Neuronal stem cell (in vitro differentiated cells): ENCODE data around the gene AHNAK.
A peak's percentile ranks its signal among the peaks of the same experiment; 100 is the strongest.

Experiments
- DNase-seq: peaks from one replicate; pipeline ENCODE4 v3.0.0-alpha.2; 2013; ENCODE audit warnings: low spot score
- H2AFZ ChIP-seq: one replicate; pipeline ENCODE4 v1.6.1; 2013; ENCODE audit warnings: mild to moderate bottlenecking, low read length, inconsistent platforms
- H2AK5ac ChIP-seq: 2 replicates; pipeline ENCODE4 v1.6.1; 2013; ENCODE audit warnings: low read depth, mild to moderate bottlenecking, inconsistent platforms, low read length, moderate library complexity, mixed read lengths
- H2BK120ac ChIP-seq: 2 replicates; pipeline ENCODE4 v1.6.1; 2013; ENCODE audit warnings: low read depth, mild to moderate bottlenecking, inconsistent platforms, low read length, moderate library complexity, mixed read lengths
- H2BK12ac ChIP-seq: one replicate; pipeline ENCODE4 v1.6.1; 2013; ENCODE audit warnings: low read length, inconsistent platforms
- H2BK15ac ChIP-seq: 2 replicates; pipeline ENCODE4 v1.6.1; 2013; ENCODE audit warnings: mild to moderate bottlenecking, low read length, inconsistent platforms, mixed read lengths
- H2BK5ac ChIP-seq: one replicate; pipeline ENCODE4 v1.6.1; 2013; ENCODE audit warnings: inconsistent platforms, mild to moderate bottlenecking, low read length, moderate library complexity
- H3K14ac ChIP-seq: one replicate; pipeline ENCODE4 v1.6.1; 2013; ENCODE audit warnings: low read length, inconsistent platforms
- H3K18ac ChIP-seq: 2 replicates; pipeline ENCODE4 v1.6.1; 2013; ENCODE audit warnings: low read length, inconsistent platforms
- H3K23ac ChIP-seq: 2 replicates; pipeline ENCODE4 v1.6.1; 2013; ENCODE audit warnings: low read depth, mild to moderate bottlenecking, mixed read lengths, low read length, inconsistent platforms; ENCODE audit not compliant: poor library complexity
- H3K27ac ChIP-seq: replicated peaks from 3 replicates; pipeline ENCODE4 v1.5.1; 2013; ENCODE audit warnings: low read length, inconsistent platforms
- H3K27me3 ChIP-seq, 3 experiments: 2 replicates each; pipeline ENCODE4 v1.6.1; 2013; ENCODE audit warnings: low read length in 3 of 3, mild to moderate bottlenecking in 2 of 3, inconsistent platforms in 1 of 3, low read depth in 1 of 3, mixed read lengths in 1 of 3, moderate library complexity in 1 of 3; ENCODE audit not compliant: control insufficient read depth in 3 of 3, insufficient read depth in 3 of 3
- H3K36me3 ChIP-seq, 2 donors: replicated peaks in 1 of 2; 2 replicates each; pipeline ENCODE4 v1.6.1; 2013; ENCODE audit warnings: low read length in 2 of 2; ENCODE audit not compliant: control insufficient read depth in 2 of 2, insufficient read depth in 2 of 2
- H3K4ac ChIP-seq: 2 replicates; pipeline ENCODE4 v1.6.1; 2013; ENCODE audit warnings: inconsistent platforms, mild to moderate bottlenecking, low read length, moderate library complexity
- H3K4me1 ChIP-seq, 2 donors: 1 replicate in 1 of 2; 2 replicates in 1 of 2; pipeline ENCODE4 v1.6.1; 2013; ENCODE audit warnings: low read length in 2 of 2, low read depth in 1 of 2; ENCODE audit not compliant: control insufficient read depth in 2 of 2, insufficient read depth in 1 of 2
- H3K4me2 ChIP-seq: one replicate; pipeline ENCODE4 v1.6.1; 2013; ENCODE audit warnings: mild to moderate bottlenecking, low read length, inconsistent platforms; ENCODE audit not compliant: insufficient read depth, poor library complexity, severe bottlenecking
- H3K4me3 ChIP-seq, 2 donors: 2 replicates each; pipeline ENCODE4 v1.5.1; 2013; ENCODE audit warnings: low read length in 2 of 2, mild to moderate bottlenecking in 2 of 2, inconsistent platforms in 1 of 2, moderate library complexity in 1 of 2
- H3K79me1 ChIP-seq: one replicate; pipeline ENCODE4 v1.6.1; 2013; ENCODE audit warnings: low read depth, mild to moderate bottlenecking, inconsistent platforms, low read length, moderate library complexity
- H3K9ac ChIP-seq: one replicate; pipeline ENCODE4 v1.6.1; 2013; ENCODE audit warnings: mild to moderate bottlenecking, low read depth, low read length, inconsistent platforms; ENCODE audit not compliant: poor library complexity
- H3K9me3 ChIP-seq, 2 donors: replicated peaks in 1 of 2; 2 replicates each; pipeline versions ENCODE3 to v1.6.1; 2013; ENCODE audit warnings: low read length in 2 of 2, mild to moderate bottlenecking in 2 of 2, inconsistent platforms in 1 of 2, low read depth in 1 of 2, mixed read lengths in 1 of 2, moderate library complexity in 1 of 2; ENCODE audit not compliant: control insufficient read depth in 2 of 2, insufficient read depth in 1 of 2
- H4K8ac ChIP-seq: one replicate; pipeline ENCODE4 v1.6.1; 2013; ENCODE audit warnings: low read depth, mild to moderate bottlenecking, inconsistent platforms, low read length, moderate library complexity
- H4K91ac ChIP-seq: one replicate; pipeline ENCODE4 v1.6.1; 2013; ENCODE audit warnings: low read length, low read depth, mild to moderate bottlenecking, inconsistent platforms; ENCODE audit not compliant: poor library complexity
- WGBS, 2 donors: extraction: QIAGEN DNeasy Blood & Tissue Kit; methylation state at CpG; one replicate each; pipeline ENCODE4 v1.1.7; 2013; ENCODE audit warnings: missing lambda C conversion rate in 2 of 2, mixed read lengths in 1 of 2; ENCODE audit not compliant: insufficient read length in 2 of 2, insufficient replicate concordance in 1 of 2; ENCODE audit errors: extremely low coverage in 2 of 2; 5-methylcytosine and 5-hydroxymethylcytosine counted together

The AHNAK gene

GRCh38 chr11:62431171-62431901, 115.3 kb downstream of the AHNAK start:
- no peak overlapping the region for H3K27ac ChIP-seq
- no peak overlapping the region for H3K18ac ChIP-seq
- H3K4me2 ChIP-seq, result no peak overlapping the region
- H3K4me1 ChIP-seq, result peaks cover 5 to 6% of the 10 kb centered on the region in 2 donors
- no peak overlapping the region for H3K14ac ChIP-seq
- H2BK5ac ChIP-seq, result no peak overlapping the region
- H2AFZ ChIP-seq, result peak overlapping the region; percentile 34
- no peak overlapping the region for H3K23ac ChIP-seq
- no peak overlapping the region for H2BK12ac ChIP-seq
- H3K9me3 ChIP-seq, result peaks cover 0 to 2% of the 10 kb centered on the region in 2 donors
- no peak overlapping the region for H3K4me3 ChIP-seq
- no CpG with 5 or more reads among the region's 11 CpGs for WGBS, 2 donors
- H3K9ac ChIP-seq, result no peak overlapping the region
- H2BK120ac ChIP-seq, result no peak overlapping the region
- H3K79me1 ChIP-seq, result no peaks in the 10 kb centered on the region
- no peak overlapping the region for H2AK5ac ChIP-seq
- H4K8ac ChIP-seq, result no peak overlapping the region
- DNase-seq, result no peak
- peaks cover 0 to 15% (median 0%) of the 10 kb centered on the region in 3 experiments for H3K27me3 ChIP-seq
- H3K36me3 ChIP-seq, result no peaks in the 10 kb centered on the region
- H4K91ac ChIP-seq, result no peak overlapping the region
- H2BK15ac ChIP-seq, result no peak overlapping the region
- no peak overlapping the region for H3K4ac ChIP-seq

- Histone ChIP-seq H3K18ac (no peak overlapping the region), H3K27ac (no peak overlapping the region), H2BK15ac (no peak overlapping the region), H3K4me3 (no peak overlapping the region), H4K91ac (no peak overlapping the region), H2AFZ (no peak overlapping the region), H3K36me3 (no peaks in the 10 kb centered on the region), H3K4me1 (peaks cover 2 to 5% of the 10 kb centered on the region in 2 donors), H3K4me2 (no peak overlapping the region), H4K8ac (no peak overlapping the region), H3K9me3 (peaks cover 0 to 2% of the 10 kb centered on the region in 2 donors), H3K9ac (no peak overlapping the region), H3K23ac (no peak overlapping the region), H3K4ac (no peak overlapping the region), H3K14ac (no peak overlapping the region), H2BK120ac (no peak overlapping the region), H3K27me3 (peaks cover 0 to 15% (median 0%) of the 10 kb centered on the region in 3 experiments), H3K79me1 (no peaks in the 10 kb centered on the region), H2BK12ac (no peak overlapping the region), H2AK5ac (no peak overlapping the region), H2BK5ac (no peak overlapping the region)
- no CpG with 5 or more reads among the region's 3 CpGs for WGBS, 2 donors
- no peak for DNase-seq
Observed at GRCh38 chr11:62430425-62430824, 116.2 kb downstream of the AHNAK start.

- no CpG with 5 or more reads among the region's 8 CpGs for WGBS, 2 donors
- Histone ChIP-seq H3K9me3 (peaks cover 0 to 2% of the 10 kb centered on the region in 2 donors), H3K9ac (no peak overlapping the region), H2BK12ac (no peak overlapping the region), H3K79me1 (no peaks in the 10 kb centered on the region), H2BK5ac (no peak overlapping the region), H2BK15ac (no peak overlapping the region), H4K8ac (no peak overlapping the region), H3K4ac (no peak overlapping the region), H3K4me2 (no peak overlapping the region), H2AFZ (no peak overlapping the region), H3K4me1 (peaks cover 2 to 5% of the 10 kb centered on the region in 2 donors), H2AK5ac (no peak overlapping the region), H3K14ac (no peak overlapping the region), H3K27me3 (peaks cover 0 to 15% (median 0%) of the 10 kb centered on the region in 3 experiments), H4K91ac (no peak overlapping the region), H3K23ac (no peak overlapping the region), H3K27ac (no peak overlapping the region), H3K36me3 (no peaks in the 10 kb centered on the region), H3K4me3 (no peak overlapping the region), H2BK120ac (no peak overlapping the region), H3K18ac (no peak overlapping the region)
- no peak for DNase-seq
Observed at GRCh38 chr11:62428871-62429560, 117.6 kb downstream of the AHNAK start.

GRCh38 chr11:62427630-62428233, 118.9 kb downstream of the AHNAK start:
- H3K9me3 ChIP-seq, result peaks cover 0 to 2% of the 10 kb centered on the region in 2 donors
- H3K23ac ChIP-seq, result no peak overlapping the region
- H3K4me2 ChIP-seq, result no peak overlapping the region
- H3K27me3 ChIP-seq, result peaks cover 0 to 20% (median 0%) of the 10 kb centered on the region in 3 experiments
- H4K8ac ChIP-seq, result no peak overlapping the region
- DNase-seq, result no peak
- H2BK15ac ChIP-seq, result no peak overlapping the region
- H3K4me1 ChIP-seq, result peaks cover 0 to 6% of the 10 kb centered on the region in 2 donors
- H3K4ac ChIP-seq, result no peak overlapping the region
- no peak overlapping the region for H3K14ac ChIP-seq
- H2AK5ac ChIP-seq, result no peak overlapping the region
- H2BK5ac ChIP-seq, result no peak overlapping the region
- H3K79me1 ChIP-seq, result no peaks in the 10 kb centered on the region
- no peak overlapping the region for H2BK120ac ChIP-seq
- no peak overlapping the region for H2AFZ ChIP-seq
- H3K36me3 ChIP-seq, result no peaks in the 10 kb centered on the region
- no peak overlapping the region for H4K91ac ChIP-seq
- no CpG with 5 or more reads among the region's 6 CpGs for WGBS, 2 donors
- no peak overlapping the region for H3K18ac ChIP-seq
- no peak overlapping the region for H3K9ac ChIP-seq
- no peak overlapping the region for H3K27ac ChIP-seq
- H3K4me3 ChIP-seq, result no peak overlapping the region
- H2BK12ac ChIP-seq, result no peak overlapping the region
